SKM-1 (cell line): ENCODE results near the gene NEK11.
A peak's percentile ranks its signal among the peaks of the same experiment; 100 is the strongest.

Experiments
- DNase-seq: peaks from one replicate; lab custom pipeline; 2025; ENCODE audit not compliant: unreplicated experiment; lab: John Stamatoyannopoulos, UW

The NEK11 gene, protein sequence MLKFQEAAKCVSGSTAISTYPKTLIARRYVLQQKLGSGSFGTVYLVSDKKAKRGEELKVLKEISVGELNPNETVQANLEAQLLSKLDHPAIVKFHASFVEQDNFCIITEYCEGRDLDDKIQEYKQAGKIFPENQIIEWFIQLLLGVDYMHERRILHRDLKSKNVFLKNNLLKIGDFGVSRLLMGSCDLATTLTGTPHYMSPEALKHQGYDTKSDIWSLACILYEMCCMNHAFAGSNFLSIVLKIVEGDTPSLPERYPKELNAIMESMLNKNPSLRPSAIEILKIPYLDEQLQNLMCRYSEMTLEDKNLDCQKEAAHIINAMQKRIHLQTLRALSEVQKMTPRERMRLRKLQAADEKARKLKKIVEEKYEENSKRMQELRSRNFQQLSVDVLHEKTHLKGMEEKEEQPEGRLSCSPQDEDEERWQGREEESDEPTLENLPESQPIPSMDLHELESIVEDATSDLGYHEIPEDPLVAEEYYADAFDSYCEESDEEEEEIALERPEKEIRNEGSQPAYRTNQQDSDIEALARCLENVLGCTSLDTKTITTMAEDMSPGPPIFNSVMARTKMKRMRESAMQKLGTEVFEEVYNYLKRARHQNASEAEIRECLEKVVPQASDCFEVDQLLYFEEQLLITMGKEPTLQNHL

GRCh38 chr3:131026321-131027151 is at the start of gene NEK11, which contains the start of gene ASTE1:
NEK11 (plus strand) TSS chr3:131026877; CDS start chr3:131029709, 2,832 bp downstream.
ASTE1 (minus strand) TSS chr3:131026825; CDS start chr3:131025306, 1,519 bp downstream.
- DNase-seq: peak; percentile 56

DNA sequence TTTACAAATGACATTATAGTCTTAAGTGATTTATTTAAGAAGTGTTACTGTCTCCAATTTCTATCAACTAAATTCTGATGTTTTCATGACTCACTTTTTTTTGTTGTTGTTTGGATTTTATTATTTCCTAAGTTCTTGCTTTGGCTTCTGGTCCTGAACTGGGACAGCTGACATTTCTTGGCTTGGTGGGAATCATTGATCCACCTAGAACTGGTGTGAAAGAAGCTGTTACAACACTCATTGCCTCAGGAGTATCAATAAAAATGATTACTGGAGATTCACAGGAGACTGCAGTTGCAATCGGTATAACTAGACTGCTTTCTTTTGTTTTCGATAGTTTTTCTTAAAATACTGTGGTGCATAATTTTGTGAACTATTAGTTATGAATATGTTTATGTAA is 47.6 kb upstream of the NEK11 start:
- no peak for DNase-seq

- DNase-seq: no peak
Measured at GRCh38 chr3:130981469-130981868, 45.2 kb upstream of the NEK11 start.

GRCh38 chr3:130990282-130990681 is 36.4 kb upstream of the NEK11 start:
- DNase-seq: no peak

DNA sequence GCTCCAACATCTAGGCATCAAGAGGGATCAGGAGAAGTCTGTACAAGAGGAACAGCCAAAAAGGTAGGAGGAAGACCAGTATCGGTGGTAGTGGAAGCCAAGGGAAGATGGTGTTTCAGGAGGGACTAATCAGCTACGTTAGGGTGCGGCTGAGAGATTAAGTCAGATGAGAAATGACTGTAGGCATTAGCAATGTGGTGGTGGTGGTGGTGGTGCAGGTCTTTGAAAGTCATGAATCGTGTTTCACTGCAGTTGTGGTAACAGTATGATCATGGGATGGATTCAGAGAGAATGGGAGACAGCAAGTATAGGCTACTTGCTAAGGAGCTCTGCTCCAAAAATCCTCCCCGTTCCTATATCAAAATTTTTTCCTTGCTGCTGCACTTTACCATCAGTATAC is 35.6 kb upstream of the NEK11 start:
- DNase-seq: no peak

DNA sequence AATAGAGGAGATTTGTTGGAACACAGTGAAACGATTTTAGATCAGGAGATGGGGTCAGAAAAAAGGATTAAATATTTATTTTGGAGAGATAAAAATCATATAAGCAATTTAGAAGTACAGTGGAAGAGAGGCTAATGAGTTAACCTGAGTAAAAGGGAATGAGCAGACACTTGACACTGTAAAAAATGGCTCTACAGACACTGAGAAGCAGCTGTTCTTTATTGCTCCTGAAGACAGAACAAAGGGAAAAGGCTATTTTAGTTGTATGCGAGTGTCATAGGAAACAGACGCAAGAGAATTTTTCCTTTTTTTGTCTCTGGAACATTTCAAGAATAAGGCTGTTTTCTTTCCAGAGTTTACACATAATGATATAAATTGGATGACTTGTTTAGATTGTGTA is 34.3 kb upstream of the NEK11 start:
- DNase-seq: no peak

- no peak for DNase-seq
Measured at GRCh38 chr3:130997289-130997688, 29.4 kb upstream of the NEK11 start.

GRCh38 chr3:131001071-131001470 is 25.6 kb upstream of the NEK11 start:
- no peak for DNase-seq

DNA sequence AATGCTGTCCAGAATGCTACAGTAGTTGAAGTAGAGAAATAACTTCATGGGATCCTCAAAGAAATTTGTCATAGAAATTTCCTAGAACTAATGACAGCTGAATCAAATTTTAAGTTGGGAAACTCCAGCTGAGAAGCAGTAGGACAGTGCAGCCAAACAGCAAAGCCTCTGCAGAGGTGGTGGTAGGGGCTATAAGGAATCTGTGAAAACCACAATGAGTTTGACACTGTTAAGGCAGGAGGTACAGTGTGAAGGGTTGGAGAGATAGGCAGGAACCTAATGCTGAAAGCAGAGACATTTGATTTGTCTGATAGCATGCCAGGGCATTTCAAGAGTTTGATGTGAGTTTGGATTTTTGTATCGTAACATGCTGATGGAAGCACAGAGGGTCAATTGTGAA is 22.1 kb upstream of the NEK11 start:
- DNase-seq: no peak

GRCh38 chr3:131007256-131007655 is 19.4 kb upstream of the NEK11 start:
- DNase-seq: no peak

DNA sequence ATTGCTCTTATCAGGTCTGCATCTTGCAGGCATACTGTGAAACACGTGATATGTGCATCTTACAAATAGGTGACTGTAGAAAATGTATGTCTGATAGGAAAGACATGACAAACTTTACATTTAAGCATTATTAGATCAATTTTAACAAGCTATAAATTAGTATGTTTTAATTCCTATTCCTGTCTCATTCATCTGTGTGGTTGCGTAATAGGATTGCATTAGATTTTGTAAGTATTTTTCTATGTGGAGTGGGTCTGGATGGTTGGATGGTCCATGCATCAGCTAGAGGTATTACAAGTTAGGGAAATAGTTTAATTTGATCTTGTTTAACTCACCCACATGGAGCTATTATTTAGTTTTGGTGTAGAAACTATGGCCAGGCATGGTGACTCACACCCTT is 18.9 kb upstream of the NEK11 start:
- DNase-seq: no peak

DNA sequence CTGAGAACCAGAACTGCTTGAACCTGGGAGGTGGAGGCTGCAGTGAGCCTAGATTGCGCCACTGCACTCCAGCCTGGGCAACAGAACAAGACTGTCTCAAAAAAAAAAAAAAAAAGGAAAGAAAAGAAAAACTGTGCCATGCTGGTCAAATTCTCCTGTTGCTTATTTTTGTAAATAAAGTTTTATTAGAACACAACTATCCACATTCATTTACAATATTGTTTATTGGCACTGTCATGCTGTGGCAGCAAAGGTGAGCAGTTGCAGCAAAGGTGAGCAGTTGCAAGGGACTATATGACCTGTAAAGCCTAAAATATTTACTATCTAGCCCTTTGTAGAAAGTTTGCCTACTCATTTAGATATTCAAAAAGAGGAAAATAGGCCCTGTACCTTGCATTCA is 18.4 kb upstream of the NEK11 start:
- DNase-seq: no peak

DNA sequence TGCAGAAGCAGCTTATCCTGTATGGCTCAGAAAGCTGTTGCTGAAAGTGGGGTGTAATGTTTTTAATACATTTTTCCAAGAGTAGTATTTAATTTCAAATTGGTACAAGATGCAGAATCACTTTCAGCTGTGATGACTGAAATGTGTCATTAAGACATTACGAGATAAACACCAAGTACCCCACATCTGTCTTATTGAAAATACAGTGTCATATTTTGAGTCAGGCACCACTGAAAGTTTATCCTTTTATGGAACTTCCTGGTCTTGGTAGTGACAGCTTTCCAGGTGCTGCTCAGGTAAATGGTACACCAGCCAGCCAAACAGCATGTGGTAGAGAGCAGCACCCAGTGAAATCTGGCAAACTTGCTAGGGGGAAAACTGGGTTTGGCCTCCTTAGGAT is 17.0 kb upstream of the NEK11 start:
- DNase-seq: no peak

GRCh38 chr3:131018970-131019369 is 7.7 kb upstream of the NEK11 start:
- no peak for DNase-seq

GRCh38 chr3:131020122-131020693 is 6.5 kb upstream of the NEK11 start:
- peak; percentile 8 for DNase-seq

DNA sequence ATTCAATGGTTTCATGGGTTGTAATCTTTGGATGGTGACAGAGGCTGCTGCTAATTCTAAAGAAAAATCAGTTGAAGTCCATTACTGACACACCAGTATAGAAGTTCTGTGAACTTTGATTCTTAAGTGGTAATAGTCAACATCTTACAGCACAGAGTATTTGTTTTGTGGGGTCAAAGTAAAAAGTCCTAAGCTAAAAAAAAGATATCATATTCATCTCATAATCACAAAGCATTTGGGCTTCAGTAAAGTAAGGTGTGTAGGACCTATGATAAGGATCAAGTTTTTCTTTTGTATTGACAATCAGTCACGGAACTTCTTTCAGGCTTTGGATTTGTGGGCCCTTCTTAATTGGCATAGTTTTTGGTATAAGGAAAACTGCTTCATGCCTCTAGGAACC is 1.1 kb upstream of the NEK11 start:
- no peak for DNase-seq

GRCh38 chr3:131028844-131029243 is 2.2 kb downstream of the NEK11 start:
- DNase-seq: no peak

- DNase-seq: no peak
Measured at GRCh38 chr3:131031660-131032059, 5.0 kb downstream of the NEK11 start.

GRCh38 chr3:131033480-131034080 is 6.9 kb downstream of the NEK11 start:
- peak; percentile 2 for DNase-seq

GRCh38 chr3:131036200-131036816 is 9.6 kb downstream of the NEK11 start:
- DNase-seq: no peak
